Non-pigmented ciliary epithelial cell (primary cell): ENCODE data around the gene SORL1.
A peak's percentile ranks its signal among the peaks of the same experiment; 100 is the strongest.

Experiments
- DNase-seq: peaks from one replicate; pipeline ENCODE4 v3.0.0-alpha.2; 2010; ENCODE audit warnings: low read depth

The SORL1 gene

GRCh38 chr11:121451178-121451985, 732 bp upstream of the SORL1 start:
- DNase-seq: no peak

DNA sequence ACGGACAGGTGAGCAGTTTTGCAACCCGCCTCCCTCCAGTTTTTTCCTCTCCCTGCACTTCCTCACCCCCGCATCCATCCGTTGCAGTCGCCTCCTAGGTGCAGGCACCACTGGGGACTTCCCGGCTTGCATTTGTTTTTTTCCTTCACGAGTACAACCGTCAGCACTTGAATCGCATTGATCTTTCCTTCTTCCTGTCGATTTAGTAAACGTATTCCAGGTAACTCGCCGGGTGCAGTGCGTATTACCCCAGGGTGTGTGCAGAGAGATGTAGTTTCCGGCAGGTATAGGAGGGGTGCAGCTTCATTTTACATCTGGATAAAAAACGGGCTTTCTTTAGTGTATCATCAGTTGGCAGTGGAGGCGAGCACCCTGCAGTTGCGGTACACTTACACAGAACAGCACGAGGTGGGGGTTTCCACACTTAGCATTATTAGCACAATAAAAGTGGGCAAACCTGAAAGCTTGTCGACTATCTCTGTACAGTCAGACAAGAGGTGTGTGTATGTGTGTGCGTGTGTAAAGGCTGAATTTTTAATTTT, 566 bp downstream of the SORL1 start, which contains the start of gene SORL1-AS1:
TSS of gene SORL1-AS1 (minus strand) at position 359 of the 542 bp plus-strand sequence.
- no peak for DNase-seq

DNA sequence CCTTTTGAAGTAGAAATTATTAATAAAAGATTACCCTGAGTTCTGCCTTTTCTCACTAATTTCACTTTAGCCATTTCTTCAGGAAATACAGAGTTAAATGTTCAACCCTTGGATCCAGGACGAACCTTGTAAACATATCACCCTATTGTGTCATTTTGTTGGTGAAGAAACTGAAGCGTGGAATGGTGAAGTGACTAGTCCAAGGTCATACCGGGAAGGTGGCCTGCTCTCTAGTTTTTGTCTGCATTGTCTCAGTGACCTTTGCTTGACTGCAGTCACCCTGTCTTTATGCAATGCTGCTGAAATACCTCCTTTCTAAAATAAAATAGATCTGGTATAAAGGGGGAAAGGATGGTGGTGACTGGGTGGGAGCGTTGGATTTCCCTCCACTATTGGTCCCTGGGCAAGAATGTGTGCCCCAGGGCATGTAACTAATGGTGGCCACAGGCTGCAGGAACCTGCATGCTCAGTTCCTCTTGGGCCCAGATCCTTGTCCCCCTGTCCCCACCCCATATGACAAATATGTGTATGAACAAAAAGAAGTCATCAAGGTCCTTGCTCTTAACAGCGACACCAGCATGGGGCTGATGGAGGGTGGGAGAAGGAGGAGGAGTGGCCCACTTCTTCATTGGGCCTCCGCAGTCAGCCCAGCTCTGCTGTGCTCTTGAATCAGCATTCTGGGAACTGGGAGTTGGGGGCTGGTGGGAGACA, 1.6 kb downstream of the SORL1 start:
- no peak for DNase-seq

DNA sequence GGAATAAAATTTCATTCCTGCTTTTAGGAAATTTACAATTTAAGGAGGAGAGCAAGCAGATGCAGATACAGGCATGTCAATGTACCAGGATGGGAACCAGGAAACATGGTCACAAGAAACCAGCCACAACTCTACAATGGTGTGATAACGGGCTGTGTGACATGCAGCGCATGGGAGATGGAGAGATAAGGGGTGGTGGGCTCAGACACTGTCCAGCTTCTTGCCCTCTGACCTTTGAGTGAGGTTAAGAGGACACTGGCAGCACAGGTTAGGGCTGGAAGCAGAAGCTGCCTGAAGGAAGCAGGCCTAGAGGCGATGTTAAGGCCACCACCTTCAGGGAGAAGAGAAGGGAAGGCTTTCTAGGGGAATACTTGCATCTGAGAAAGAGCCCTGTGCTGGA, 3.0 kb downstream of the SORL1 start:
- no peak for DNase-seq

- DNase-seq: no peak
These were observed 4.0 kb downstream of the SORL1 start for GRCh38 chr11:121456151-121456550.

DNA sequence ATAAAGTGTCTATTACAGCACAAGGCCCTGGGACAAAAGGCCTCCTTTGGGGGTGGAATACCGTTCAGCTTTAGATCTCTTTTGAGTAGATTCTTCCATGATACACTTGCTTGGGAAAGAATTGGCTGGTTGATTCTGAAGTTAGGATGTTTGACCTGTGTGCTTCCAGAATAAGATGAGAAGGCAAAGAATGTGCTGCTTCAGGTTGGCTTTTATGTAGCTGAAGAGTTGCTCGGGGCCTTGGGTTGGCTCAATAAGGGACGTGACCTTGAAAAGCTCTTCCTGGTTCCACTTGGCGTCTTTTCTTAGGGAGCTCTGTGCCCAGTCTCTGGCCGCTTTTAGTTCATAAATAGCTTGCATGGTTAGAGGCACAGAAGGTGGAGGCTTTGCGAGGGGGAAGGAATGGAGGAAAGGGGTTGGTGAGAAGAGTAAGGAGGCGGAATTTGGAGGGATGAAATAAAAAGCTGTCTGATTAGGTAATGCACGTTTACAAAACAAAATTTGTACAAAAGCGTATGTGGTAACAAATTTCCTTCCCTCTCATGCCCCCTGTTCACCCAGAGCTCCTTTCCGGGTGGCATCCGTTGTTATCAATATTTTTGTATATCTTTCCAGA, 4.8 kb downstream of the SORL1 start:
- no peak for DNase-seq

DNA sequence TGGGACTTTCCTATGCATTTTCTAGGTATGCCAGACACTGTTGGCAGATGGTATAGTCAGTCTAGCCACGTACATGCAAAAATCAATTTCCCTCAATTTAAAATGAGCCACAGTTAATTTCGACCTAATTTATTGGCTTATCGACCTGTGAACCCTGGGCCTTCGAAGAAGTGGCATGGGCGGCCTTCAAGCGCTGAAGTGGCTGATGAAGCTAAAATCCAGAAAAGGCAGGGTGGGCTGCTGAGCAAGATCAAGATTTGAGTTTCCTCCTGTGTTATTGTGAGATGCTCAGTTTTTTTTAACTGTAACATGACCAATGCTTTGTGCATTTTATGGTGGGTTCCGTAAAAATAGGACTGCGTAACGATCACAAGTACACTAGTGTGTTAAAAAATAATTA, 6.4 kb downstream of the SORL1 start:
- no peak for DNase-seq

GRCh38 chr11:121459413-121460017, 7.4 kb downstream of the SORL1 start:
- no peak for DNase-seq

DNA sequence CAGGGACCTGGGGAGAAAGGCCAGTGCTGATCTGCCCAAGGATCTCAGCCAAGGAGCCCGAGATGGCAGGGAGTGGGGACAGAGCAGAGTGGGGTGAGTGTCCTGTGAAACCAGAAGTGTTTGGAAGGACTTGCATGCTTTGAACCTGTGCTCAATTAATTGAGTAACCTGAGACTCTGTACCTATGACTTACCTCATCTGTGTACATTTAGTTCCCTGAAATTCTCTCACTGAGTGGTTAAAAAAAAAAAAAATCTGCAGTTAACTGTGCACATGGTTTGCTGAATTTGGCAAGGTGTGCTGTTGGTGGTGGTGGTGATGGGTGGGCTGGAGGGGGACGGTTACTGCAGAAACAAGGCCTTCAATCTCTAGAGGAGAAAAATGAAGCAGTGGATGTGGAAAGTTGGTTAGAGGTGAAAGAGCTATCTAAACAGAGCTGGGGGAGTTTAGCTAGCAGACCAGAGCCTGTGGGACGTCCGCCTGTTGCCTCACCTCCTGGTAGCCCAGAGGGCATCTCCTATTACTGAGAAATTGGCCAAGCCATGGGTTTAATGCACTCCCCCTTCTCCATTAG, 8.9 kb downstream of the SORL1 start:
- no peak for DNase-seq

- no peak for DNase-seq
These were observed 9.7 kb downstream of the SORL1 start for GRCh38 chr11:121461843-121462242.

DNA sequence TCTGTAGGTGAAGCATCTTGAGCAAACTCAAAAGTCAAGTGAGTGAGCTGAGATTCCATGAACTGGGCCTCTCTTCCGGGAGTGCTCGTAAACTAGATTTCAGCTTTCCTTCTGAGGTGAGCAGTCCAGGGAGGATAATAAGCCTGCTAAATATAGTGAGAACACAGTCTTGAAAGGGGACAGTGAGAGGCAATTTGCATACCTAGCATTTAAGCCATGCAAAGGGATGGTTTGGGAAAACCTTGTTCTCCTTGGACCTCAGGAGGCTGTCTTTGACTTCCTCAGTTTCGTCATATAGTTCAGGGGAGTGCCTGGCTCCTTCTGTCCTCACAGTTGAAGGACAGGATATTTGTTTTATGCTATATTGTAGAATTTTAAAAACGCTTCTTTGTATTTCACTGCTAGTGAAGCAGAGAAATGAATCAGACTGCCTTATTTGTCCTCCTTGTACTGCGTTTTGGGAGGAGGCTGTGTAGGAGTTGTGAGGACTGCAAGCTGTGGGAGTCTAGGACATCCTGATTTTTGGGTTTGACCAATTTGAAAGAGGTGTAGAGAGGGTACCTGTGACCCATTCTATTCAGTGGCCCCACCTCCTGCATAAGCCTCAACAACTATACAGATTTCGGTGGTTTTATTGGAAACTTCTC, 11.7 kb downstream of the SORL1 start:
- DNase-seq: no peak

DNA sequence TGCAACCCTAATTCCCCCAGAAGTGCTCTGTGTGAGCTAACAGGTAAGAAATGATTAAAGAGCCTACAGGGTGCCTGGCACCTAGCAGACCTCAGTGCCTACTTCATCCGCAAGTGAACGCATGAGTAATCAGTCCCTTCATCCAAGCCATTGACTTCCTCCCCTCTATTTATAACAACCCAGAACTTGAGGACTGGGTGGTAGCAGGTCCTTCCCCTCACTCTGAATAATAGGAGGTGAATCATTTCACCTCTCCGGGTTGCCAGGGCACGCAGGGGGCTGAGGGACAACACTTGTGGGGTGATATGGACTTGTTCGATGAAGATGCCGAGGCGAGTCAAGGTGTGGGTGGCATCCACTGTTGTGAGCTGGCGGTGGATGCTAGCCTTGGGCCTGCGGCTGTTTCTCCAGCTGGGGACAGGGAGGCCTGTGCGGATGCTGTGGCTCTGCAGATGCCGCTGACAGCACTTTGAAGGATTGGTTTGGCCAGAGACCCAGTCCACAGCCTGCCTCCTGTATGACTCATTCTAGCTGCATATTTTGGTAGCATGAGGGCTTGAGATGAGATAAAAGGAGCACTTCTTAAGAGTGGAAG, 12.3 kb downstream of the SORL1 start:
- DNase-seq: peak; percentile 79

DNA sequence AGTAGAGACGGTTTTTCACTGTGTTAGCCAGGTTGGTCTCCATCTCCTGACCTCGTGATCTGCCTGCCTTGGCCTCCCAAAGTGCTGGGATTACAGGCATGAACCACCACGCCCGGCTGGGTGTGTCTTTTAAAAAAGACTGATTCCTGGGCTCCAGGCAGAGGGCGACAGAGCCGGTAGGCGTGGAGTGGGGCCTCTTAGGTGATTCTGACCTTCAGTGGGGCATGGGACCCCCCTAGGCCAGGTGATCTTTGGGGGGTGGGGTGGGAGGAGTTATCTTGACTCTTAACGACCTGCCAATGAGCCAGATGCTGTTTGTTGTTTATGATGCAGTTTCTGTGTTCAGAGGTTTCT, 13.6 kb downstream of the SORL1 start:
- no peak for DNase-seq

DNA sequence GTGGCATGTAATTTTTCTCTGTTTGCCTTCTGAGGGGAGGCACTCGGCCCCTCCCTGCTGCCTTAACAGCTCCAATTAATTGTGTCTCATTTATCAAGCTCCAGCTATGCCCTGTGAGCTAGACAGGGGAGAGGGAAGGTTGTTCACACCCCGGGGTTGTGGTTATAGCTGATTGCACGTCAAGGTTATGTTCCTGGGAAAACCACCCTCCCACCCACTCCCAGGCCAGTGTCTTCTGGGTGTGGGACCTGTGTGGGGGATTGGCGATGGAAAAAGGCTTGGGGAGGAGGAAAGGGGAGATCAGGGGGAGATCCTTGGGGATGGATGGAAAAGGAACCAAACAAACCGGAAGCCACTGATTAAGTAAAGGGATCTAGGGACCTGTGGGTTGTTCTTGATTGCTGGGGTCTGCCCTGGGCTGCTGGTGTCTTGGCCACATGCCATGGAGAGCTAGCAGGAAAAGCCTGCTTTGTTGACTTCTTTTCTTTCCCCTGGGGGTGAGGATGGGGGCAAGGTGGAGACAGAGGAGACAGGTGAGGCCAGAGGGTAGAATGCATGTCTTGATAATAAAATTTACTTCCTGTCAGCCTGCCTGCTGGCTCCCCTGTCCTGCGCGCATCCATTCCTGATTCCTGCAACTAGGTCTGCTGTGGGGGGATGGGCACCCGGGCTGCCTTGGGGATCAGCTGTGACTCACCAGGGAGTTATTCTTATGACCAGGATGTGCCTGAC, 14.1 kb downstream of the SORL1 start:
- peak; percentile 83 for DNase-seq

- no peak for DNase-seq
These were observed 15.4 kb downstream of the SORL1 start for GRCh38 chr11:121467471-121467870.

- DNase-seq: no peak
These were observed 15.9 kb downstream of the SORL1 start for GRCh38 chr11:121467965-121468364.

DNA sequence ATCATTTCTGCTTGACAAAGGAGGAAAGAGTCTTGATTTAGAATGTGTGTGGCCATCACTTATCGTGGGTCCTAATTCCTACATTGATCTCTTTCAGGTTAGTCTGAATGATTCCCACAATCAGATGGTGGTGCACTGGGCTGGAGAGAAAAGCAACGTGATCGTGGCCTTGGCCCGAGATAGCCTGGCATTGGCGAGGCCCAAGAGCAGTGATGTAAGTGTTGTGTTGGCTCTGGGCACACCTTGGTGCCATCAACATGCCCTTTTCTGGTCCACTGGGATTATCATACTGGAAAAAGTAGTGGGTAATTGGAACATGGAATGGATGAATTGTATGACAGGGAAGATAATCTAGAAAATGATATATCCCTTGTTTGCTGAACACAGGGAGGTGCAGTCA, 17.8 kb downstream of the SORL1 start:
- no peak for DNase-seq

DNA sequence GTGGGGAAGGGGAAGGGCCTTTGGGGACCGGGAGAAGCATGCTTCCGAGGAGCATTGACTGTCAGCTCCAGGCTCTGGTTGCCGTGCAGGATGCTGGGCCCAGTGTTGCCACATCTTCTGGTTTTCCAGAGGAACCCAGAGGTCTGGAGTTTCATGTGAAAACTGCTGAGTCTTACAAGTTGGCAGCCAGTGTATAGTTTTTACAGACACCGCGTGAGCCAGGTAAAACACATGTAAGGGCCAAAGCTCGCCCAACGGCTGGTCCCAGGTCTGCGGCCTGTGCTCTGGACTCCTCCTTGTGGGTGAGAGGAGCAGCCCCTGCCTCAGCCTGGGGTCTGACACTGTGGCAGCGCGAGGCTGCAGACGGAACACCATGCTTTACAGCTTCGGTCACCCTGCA, 19.1 kb downstream of the SORL1 start:
- DNase-seq: no peak

DNA sequence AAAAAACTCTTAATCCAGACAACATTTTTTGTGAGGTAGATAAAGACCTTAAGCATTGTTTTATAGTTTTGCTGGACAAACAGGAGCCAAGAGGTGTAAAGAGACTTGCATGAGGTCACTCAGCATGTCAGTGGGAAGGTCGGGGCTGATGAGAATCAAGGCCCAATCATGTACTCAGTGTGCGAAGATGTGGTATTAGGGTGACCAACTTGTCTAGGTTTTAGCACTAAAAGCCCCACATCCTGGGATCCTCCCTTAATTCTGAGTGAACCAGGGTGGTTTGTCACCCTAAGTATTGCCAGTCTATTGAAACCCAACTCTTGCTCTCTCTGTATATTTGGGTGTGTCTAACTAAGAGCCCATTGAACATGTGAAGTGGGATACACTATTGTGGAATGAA, 20.2 kb downstream of the SORL1 start:
- no peak for DNase-seq

DNA sequence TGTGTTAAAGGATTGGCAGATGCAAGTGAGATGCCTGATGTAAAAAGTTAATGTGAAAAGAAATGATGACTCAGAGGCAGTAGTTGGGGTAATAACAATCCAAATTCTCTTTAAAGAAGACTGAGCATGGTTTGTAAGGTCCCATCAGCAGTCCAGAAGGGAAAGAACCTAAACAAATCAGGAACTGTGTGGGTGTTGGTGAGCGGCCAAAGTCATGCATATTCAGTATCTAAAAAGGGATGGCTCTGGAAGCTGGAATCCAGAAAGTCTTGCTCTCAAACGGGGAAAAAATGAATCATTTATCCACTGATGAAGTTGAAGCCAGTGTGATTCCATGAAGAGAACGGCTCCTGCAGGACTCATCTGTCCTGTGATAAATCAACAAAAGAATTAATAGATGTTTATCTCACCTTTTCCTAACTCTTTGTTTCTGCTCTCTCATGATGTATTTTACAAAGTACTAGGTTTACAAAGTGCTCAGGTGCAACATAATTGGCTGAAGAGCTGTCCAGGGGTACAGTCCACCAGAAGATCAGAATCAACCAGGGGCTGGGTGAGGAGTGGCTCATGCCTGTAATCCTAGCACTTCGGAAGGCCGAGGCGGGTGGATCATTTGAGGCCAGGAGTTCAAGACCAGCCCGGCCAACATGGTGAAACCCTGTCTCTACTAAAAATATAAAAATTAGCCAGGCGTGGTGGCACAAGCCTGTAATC, 21.1 kb downstream of the SORL1 start:
- DNase-seq: no peak
